ENCODE data around the gene PLAAT3.
"Not testable (repeated sequence)": the region's sequence is repeated elsewhere in the genome, so short reads cannot be mapped to it uniquely, and the experiment has no call there.

PLAAT3 gene

DNA sequence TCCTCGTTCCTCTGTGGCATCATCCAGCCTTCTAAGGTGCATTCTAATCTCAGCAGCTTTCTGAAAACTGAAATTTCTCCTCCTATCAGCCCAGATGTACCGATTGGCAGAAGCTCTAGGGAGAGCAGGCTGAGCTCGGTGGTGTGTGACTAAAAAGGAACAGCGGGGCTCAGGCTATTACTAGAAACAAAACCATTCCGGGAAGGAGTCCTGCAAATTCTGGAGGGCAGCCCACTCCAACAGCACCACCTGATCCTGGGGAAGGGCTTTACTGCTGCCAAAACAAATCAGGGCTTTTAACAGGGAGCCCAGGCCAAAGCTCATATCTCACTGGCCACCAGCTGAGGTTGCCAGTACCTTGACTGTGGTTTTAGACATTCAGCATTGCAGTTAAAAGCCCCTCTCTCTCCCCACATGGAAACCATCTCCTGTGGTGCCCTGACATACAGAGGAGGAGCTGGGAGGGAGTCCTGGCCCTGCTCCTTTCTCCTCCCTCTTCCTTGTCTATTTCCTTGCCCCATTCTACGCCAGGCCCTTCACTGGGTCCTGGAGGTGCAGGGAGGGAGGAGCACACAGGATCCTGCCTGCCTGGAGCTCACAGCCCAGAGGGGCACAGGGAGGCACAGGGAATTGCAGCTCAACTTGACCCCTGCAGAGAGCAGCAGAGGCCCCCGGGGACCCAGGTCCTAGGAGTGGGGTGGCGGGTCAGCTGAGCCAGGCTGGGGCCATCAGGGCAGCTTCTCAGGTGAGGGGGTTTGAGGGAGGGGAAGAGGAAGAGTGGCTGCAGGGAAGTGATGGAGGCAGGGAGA lies 76.7 kb downstream of the PLAAT3 start:
- no peak for DNase-seq (ENCODE audit: low spot score)

DNA sequence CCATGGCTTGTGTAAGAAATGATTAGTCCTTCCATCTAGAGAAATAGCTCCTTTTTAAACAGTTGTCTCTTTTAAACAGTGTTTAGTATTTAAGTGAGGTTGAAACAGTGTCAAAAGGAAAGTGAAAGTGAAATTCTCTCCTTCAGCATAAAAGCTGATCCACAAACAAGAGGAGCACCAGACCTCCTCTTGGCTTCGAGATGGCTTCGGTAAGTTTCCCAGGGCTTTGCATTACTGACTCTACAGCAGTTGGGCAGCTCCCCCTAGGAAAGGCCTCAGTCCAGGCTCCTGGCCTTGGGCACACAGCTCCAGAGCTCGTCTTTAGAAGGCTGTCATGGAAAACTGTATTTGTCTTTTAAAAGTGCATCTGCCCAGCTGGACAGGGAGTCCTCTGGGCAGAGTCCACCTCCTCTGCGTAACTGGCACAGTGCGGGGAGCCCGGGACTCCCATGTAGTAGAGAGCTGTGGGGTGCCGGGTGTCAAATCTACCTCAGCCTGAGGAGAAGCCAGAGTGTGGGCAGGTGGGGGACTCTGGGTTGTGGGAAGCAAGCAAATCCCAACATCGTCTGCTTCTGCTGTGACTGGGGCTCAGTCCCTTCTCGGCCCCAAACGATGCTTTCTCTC lies 77.5 kb downstream of the PLAAT3 start, which contains the start of gene PLAAT4:
Gene PLAAT4, plus strand, starts transcription at position 140 of the 624 bp plus-strand sequence. Its CDS starts 61 bp downstream, at position 201.
- peak; percentile 39 for DNase-seq (ENCODE audit: low spot score)

DNA sequence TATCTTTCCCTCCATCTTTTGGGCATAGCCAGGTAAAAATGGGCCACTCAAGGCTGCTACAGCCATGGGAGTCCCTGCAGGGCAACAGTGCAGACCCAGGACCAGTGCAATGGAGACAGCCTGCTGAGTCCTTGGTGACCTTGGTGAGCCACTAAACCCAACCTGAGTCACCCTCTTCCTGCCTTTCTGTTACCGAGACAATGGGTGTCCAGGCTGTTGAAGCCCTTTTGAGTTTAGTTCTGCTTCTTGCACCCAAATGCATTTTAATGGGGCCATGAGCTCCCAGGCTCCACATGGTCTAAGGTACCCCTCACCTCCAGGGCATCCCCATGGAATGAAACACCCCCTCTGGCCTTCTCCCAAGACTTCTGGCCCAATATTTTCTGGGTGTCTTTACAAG lies 78.5 kb downstream of the PLAAT3 start:
- DNase-seq (ENCODE audit: low spot score) = no peak

DNA sequence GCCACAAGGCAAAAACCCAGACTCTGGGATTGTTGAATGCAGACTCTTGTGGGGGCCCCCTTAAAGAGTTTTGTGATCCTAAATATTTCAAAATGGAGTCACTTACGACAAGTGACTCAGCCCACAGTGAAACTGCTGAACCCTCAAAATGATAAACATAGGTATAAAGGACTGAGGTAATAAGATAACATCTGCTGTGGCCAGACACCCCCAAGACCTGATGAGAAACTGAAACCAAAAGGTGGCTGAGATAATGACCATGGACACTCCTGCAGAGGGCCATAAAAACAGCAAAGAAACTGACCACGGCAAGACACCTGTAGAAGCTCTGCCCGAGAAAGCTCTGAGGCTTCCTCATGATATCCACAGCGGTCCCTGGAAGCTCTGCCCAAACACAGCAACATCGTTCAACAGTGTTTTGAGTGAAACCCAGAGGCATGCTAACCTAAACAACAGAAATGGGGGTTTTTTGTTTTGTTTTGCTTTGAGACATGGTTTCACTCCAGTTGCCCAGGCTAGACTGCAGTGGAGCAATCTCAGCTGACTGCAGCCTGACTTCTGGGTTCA lies 79.3 kb downstream of the PLAAT3 start:
- no peak for DNase-seq (ENCODE audit: low spot score)

DNA sequence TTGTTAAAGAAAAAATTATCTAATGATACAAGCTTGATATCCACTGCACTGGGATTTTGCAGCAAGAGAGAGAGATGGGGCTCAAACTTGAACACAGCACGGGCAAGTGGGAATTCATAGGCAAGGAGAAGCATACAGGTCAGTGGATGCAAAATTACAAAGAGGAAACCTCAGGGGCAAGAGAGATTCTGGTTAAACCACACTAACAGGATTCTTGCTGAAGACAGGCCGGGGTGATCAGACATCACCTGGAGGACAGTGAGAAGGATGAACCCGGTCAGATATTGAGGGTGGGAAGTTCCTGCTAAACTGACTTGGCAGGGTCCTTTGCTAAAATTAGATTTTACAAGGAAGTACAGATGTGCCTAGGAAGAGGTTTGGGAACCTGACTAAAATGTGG lies 80.2 kb downstream of the PLAAT3 start:
- DNase-seq (ENCODE audit: low spot score) = no peak

DNA sequence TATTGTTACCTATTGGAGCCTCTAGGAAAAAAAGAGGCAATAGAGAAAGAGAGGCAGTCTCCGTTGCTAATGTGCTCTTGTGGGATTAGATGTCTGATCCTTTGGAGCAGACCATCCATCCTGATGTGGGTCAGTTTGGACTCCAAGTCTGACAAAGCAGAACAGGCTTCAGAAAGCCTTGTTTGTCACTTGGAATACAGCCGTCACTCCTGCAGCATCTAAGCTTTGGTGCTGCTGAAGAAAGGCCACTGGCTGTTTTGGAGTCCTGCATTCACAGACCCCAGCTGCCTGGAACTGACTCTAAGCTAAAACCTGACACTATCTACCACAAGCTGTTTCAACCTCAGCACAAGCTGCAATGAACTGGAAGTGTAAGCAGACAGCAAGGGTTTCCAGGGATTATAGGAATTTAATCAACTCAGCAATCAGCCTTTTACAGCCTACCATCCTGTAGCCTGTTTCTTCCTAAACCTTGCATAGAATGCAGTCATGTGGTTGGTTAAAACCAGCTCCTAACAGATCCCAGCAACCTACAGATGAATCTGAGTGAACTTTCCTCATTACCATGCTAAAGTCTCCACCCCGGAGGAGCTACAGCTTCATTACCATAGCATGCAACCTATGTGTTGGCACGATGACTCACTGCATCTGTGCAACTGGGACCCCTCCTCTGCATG lies 81.3 kb downstream of the PLAAT3 start:
- no peak for DNase-seq (ENCODE audit: low spot score)

DNA sequence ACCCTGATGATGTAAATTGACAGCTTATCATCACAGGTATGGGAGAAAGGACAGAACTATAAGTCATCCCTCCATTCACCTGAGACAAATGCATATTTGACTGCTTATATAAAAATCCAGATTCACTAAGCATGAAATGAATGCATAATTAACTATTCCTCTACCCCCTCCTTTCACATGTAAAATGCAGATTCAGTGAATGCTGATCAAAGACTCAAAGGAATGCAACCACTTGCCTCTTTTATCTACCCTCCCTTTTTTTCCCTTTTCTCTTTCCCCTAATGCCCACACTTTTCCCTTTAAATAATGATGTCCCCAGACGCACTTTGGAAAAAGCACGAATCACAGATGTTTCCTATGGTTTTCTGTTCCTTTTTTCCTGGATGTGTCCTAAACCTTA lies 82.1 kb downstream of the PLAAT3 start:
- DNase-seq (ENCODE audit: low spot score) = no peak

DNA sequence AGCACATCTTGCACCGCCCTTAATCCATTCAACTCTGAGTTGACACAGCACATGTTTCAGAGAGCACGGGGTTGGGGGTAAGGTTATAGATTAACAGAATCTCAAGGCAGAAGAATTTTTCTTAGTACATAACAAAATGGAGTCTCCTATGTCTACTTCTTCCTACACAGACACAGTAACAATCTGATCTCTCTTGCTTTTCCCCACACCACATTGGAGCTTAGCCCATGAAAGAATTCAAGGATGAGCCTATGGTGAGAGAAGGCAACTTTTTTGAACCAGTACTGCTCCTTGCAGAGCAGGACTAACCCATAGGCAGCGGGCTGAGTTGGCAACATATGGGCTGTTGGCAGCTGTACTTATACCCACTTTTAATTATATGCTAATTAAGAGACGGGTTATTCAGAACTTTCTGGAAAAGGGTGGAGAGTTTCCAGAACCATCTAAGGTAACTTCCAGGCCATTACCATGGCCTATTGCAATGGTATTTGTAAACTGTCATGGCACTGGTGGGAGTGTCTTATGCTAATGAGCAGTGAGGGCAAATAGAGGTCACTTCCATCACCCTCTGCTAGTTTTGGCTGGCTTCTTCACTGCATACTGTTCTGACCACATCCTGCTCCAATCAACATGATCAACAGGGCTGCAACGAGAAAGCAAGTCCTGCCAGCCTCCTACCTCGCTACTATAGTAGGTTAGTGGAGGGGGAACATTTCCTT lies 83.0 kb downstream of the PLAAT3 start:
- not testable (repeated sequence) for DNase-seq (ENCODE audit: low spot score)

DNA sequence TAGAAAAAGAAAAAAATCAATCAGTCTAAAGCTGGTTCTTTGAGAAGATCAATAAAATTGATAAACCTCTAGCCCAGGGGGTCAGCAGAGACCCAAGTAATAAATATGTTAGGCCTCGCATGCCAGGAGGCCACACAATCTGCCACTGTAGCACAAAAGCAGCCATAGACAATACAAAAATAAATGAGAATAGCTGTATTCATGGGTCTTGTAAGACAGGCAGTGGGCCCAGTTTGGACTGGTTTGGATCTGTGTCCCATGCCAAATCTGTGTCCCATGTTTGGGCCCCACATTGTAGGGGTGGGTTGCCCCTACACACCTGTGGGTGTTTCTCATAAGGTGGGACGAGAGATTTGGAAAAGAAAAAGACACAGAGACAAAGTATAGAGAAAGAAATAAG lies 84.2 kb downstream of the PLAAT3 start:
- DNase-seq (ENCODE audit: low spot score) = no peak

DNA sequence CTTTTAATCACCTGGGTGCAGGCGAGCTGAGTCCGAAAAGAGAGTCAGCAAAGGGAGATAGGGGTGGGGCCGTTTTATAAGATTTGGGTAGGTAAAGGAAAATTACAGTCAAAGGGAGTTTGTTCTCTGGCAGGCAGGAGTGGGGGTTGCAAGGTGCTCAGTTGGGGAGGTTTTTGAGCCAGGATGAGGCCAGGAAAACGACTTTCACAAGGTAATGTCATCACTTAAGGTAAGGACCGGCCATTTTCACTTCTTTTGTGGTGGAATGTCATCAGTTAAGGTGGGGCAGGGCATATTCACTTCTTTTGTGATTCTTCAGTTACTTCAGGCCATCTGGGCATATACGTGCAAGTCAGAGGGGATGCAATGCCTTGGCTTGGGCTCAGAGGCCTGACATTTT lies 84.9 kb downstream of the PLAAT3 start:
- DNase-seq (ENCODE audit: low spot score) = not testable (repeated sequence)

DNA sequence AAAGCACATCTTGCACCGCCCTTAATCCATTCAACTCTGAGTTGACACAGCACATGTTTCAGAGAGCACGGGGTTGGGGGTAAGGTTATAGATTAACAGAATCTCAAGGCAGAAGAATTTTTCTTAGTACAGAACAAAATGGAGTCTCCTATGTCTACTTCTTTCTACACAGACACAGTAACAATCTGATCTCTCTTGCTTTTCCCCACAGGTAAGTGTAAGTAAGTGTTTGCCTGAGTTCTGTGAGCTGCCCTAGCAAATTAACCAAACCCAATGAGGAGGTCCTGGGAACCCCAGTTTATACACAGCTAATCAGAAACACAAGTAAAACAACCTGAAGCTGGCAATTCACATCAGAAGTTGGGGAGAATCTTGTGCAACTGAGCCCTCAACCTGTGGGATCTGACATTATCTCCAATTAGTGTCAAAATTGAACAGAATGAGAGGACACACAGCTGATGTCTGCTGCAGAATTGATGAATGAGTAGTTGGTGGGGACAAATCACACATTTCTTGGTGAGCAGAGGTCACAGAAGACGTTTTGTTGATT lies 85.4 kb downstream of the PLAAT3 start:
- DNase-seq (ENCODE audit: low spot score) = not testable (repeated sequence)

DNA sequence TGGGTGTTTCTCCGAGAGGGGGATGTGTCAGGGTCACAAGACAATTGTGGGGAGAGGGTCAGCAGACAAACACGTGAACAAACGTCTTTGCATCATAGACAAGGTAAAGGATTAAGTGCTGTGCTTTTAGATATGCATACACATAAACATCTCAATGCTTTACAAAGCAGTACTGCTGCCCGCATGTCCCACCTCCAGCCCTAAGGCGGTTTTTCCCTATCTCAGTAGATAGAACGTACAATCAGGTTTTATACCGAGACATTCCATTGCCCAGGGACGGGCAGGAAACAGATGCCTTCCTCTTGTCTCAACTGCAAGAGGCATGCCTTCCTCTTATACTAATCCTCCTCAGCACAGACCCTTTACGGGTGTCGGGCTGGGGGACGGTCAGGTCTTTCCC lies 86.1 kb downstream of the PLAAT3 start:
- not testable (repeated sequence) for DNase-seq (ENCODE audit: low spot score)

DNA sequence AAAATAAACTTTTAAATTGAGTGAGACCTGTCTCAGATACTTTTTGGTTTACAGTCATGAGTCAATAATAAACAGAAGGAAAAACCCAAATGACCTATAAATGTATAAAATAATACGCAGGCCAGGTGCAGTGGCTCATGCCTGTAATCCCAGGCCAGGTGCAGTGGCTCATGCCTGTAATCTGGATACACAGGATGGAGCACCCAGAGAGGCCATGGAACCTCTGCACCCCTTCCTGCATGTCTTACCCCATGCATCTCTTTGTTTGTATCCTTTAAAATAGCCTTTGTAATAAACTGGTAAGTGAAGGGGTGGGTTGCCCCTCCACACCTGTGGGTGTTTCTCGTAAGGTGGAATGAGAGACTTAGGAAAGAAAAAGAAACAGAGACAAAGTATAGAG lies 86.6 kb downstream of the PLAAT3 start:
- no peak for DNase-seq (ENCODE audit: low spot score)

Data from hematopoietic multipotent progenitor cell treated with erythropoietin and hydrocortisone succinate and interleukin-3 and kit ligand, for 17 days (in vitro differentiated cells).